Ecto neural progenitor cell (in vitro differentiated cells): ENCODE data around the gene ODAD3.
"Not testable (repeated sequence)": the region's sequence is repeated elsewhere in the genome, so short reads cannot be mapped to it uniquely, and the experiment has no call there.

Source experiments
- DNase-seq: peaks from one replicate; pipeline ENCODE4 v3.0.0-alpha.2; 2018; ENCODE audit warnings: low spot score

The ODAD3 gene

DNA sequence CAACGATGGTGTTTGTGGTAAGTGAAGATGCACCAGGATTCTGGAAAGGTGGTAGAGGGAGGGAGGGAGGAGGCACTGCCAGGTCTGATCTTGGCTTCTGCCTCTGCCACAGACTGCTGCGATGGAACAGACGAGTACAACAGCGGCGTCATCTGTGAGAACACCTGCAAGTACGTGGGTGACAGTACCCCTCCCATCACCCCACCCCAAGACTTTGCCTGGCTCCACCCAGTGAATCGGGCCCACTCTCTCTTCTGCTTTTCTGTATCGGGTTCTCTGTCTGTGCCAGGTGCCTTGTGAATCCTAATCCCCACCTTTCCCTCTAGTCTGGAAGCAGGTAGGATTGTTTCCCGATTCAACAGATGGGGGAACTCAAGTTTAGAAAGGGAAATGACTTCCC lies 3.0 kb upstream of the ODAD3 start:
- no peak for DNase-seq

DNA sequence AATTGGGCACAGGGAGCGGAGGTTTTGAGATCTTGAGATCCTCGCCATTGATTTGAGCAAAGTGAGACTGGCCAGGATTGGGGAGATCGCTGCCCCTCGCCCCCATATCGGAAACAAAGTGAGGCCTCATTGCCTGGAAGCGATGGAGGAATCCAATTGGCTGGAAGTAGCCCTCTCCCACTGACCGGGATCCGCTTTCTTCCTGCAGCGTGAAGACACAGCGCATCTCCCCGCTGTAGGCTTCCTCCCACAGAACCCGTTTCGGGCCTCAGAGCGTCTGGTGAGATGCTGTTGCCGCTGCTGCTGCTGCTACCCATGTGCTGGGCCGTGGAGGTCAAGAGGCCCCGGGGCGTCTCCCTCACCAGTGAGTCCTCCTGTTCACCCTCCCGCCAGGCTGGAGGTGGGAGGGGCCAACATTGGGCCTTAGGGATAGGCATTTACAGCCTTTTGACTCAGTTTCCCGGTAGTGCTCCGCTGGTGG lies 952 bp upstream of the ODAD3 start:
- no peak for DNase-seq

DNA sequence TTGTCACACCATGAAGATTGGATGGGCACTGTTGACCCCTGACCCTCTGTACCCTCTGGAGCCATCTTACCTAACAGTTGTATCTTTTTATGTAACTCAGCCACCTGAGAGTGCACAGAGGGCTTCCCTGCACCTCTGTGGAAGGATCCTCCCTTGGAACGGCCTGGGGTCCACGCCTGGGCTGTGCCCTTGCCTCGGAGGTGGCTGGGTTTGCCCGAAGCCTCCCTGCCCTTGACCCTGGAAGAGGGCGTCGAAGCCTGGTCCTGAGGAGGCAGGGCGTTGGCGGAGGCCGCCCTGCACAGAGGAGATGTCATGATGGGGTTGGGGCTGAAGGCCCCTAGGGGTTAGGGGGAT lies 241 bp downstream of the ODAD3 start:
- no peak for DNase-seq

DNA sequence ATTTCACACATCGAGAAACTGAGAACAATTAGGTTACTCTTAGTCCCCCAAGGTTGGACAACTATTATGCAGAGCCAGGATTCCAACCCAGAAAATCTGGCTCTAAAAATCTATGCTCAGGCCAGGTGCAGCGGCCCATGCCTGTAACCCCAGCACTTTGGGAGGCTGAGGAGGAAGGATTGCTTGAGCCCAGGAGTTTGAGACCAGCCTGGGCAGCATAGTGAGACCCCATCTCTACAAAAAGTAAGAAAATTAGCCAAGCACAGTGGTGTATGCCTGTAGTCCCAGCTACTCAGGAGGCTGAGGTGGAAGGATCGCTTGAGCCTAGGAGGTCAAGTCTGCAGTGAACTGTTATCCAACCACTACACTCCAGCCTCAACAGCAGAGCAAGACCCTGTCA lies 1.4 kb downstream of the ODAD3 start:
- DNase-seq, result not testable (repeated sequence)

DNA sequence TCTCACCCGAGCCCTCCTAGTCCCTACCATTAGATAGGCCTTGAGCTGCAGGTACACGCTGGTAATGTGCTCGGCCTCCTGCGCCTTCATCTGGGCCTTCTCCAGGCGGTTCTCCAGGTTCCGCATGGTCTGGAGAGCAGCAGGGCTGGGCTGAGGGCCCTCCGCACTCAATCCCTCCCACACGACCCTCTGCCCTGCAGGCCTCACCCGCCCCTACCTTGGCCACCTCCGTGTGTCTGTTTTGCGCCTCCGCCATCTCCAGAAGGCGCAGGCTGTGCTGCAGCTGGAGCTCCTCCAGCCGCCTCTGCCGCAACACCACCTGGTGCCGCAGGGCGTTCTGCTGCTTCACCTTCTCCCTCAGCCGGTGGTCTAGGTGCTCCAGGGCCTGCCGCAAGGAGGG lies 8.3 kb downstream of the ODAD3 start:
- no peak for DNase-seq

DNA sequence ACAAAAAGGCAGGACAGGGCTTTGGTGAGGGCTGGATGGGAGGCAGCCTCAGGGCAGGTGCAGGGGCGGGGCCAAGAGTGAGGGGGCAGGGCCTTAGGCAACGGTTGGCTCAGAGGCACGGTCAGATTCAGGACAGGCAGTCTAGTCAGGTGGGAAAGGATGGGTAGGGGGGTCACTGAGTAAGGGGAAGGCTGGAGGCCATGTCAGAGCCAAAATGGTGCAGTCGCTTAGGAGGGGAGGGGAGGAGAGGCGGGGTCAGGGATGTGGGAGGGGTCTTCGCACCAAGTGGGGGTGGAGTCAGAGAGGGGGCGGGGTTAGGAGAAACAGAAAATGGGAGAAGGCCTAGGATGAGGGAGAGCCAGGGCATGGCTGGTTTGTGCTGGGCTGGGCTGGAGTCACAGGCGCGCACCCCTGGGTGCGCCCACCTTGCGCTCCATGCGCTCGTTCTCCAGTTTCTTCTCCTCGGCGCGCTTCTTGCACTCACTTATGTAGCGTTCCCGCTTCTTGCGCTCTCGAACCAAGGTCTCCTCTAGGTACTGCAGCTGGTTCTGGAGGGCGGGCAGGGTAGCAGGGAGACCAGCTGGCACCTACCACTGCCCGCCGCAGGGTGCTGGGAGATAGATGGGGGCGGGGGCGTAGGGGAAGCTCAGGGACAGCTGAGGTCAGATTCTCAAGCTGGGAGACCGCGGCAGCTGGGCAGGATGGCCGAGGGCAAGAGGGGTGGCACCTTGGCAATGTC lies 9.0 kb downstream of the ODAD3 start:
- no peak for DNase-seq

DNA sequence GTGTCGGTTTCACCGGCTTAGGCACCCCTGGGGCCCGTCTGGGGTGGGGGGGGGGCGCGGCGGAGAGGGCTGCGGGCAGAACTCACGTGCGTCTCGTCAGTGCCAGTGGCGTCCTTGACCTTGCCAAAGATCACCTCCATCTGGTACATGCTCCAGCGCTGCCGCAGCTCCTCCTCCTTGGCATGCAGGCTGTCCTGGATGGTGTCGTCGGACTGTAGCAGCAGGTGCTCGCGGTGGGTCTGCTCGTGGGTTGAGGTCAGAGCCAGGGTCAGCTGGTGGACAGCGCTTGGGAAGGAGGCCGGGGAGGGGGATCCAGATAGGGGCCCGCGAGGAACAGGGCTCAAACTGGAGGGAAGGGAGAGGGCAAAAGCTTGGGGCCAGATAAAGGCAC lies 11.1 kb downstream of the ODAD3 start:
- no peak for DNase-seq

DNA sequence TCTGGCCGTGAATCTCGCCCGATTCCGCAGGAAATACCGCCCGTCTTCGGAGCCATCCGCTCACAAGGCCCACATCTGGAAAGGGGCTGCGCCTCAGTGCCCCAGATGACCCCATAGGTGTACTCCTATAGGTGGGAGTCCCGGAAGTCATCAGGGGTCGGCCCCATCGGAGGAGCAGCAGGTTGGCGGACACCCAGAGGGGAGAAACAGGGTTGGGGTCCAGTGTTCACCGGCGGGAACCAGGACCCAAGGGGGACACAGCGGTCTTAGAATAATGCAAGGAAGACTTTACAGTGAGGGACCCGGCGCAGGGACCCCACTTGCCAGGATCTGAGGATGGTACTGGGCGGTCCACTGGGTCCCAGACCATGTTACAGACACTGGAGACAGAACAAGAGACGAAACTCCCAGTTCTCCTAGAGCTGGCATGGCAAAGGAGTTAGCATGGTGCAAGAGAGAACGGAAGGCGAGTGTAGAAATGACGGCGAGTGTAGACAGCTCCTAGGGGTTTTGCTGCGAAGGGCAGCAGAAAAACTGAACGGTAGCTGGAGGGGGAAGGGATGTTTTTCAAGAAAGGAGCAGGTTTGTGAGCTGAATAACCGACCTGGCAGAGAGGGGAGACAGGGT lies 11.6 kb downstream of the ODAD3 start:
- no peak for DNase-seq

DNA sequence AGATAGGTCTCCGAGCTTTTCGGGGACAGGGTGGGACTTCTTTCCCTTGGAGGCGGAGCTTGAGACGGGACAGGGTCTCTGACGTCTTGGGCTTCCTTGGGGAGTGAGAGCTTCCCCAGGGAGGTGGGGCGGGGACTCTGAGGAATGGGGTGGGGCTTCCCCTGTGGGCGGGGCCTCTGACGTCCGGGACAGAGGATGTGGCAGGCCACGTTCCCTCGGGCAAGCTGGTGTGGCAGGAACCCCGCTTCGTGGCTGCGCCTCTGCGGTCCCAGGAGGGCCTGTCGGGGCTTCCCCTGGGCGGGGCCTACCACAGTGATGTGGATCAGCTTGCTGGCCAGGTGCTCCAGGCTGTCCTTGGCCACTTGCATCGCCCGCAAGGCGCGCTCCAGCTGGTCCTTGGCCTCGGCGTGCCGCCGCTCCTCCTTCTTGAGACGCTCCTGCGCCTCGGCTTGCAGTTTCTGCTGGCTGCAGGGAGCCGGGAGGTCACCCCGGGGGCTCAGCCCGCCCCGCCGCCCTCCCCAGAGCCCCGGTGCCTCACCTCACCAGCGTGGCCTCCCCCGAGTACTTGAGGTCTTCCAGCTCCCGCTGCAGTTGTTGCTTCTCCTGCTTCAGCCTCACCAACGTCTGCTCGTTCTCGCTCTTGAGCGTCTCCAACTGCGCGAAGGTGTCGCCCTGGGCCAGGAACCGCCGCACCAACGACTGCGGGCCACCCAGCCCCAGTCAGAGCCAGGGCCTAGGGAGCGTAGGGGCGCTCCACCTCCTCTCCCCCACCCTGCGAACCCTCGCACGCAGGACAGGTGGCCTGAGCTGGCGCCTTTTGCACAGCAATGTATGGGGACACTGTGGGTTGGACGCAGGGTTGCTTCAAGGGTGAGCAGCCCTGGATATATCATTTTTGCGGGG lies 12.5 kb downstream of the ODAD3 start:
- DNase-seq, result peak; percentile 73

DNA sequence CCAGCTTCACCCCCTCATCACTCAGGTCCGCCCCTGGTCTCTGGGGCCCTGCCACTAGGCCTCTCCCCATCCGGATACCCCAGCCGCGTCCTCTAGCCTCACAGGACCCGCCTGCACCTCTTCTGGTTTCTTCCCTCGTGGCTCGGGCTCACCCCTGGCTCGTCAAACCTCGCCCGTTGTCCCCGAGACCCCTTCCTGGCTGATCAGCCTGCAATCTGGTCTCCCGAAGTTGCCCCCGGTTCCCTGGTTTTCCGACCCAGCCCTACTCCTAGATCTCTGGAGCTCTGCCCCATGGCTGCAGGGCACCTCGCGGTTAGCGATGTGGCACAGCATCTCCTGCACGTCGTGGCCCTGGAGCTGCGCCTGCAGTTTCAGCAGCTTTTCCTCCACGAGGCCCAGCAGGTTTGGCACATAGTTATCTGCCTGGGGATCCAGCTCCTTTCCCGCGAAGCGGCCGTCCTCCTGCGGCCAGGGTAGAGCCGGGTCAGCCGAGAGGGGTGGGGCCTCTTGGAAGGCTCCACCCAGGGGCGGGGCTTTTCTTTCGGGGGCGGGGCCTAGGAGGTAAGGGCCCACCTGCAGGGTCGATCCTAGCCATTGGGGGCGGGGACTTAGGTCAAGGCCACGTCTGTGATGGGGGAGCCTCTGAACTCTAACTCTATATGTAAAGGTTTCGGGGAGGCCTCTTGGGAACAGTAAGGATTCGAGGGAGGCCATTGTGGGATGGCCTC lies 13.4 kb downstream of the ODAD3 start:
- peak; percentile 74 for DNase-seq

DNA sequence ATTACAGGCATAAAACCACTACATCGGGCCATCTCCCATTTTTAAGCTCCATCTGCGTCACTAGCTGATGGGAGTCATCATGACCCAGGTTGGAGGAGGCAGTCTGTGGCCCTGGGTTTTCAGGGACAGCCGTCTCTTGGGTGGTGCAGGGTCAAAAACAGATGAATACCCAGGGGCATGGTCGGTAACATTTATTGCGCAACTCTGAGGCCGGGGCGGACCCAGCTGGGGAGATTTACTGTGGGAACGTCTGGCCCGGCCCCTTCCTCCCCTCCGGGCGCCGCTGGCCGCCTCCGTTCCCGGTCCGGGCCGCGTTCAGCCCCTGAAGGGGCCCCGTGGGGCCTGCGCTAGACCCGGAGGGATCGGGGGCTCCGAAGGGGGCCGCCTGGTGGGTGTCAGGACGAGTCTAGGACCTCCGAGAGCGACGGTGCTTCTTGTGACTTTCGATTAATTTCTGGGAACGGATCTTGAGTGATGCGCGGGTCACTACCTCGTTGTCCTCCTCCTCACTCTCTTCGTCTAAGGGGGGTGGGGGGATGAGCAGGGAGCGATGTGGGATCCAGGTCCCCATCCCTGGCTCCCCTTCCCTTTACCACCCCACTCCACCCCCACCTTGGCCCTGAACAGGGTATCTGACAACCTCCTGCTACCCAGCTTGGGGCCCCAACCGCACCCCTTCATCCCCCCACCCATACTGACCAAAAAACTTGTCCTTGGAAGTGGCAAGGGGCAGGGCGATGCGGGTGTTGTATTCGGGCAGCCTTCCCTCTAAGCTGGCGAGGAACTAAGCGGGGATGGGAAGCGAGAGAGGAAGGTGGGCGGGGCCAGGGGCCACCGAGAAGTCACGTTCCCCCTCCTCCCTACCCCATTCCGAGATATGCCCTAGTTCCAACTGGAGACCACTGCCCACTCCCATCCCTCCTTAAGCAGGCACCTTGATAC lies 14.2 kb downstream of the ODAD3 start:
- DNase-seq, result peak; percentile 53

DNA sequence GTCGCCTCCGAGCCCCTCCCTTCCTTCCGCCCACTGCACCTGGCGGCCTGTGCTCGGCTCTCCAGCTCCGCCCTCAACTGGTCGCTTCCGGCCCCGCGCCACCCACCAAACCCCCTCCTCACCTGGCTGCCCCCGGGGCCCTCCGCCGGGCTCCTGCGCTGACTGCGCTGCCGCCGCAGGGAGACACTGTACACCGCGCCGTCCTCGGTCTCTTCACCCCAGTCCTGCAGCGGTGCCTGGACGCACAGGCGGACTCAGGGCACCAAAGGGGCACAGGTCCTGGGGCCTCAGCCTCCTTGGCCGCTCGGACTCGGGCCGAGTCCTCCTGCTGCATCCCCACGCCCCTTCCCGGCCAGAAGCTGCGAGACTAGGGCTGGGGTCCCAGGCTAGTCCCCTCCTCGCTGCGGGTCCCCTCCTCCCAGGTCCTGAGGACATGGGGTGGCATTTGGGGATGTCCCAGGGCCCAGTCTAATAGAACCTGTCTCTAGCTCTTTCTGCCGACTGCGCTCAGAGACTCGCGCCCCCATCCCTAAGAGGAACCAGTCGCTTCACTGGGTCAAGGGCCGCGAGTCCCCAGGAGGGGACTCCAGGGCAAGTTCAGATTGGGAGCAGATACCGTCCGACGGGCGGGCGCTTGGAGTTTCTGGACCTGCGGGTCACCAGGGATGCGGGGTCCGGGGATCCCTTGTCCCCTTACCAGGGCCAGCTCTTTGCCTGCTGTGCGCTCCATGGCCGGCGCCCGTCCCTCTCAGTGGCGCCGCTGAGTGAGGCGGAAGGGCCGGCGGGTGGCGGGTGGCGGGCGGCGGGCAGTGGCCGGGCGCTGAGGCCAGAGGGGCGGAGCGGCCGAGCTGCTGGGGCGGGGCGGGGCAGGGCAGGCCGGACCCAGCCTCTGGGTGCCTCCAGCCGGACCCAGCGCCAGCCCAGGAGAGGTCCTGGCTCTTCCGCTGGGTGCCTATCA lies 16.1 kb downstream of the ODAD3 start, which contains the start of gene RGL3:
TSS of gene RGL3 (minus strand) at position 766 of the 958 bp plus-strand sequence. CDS start at position 730, 36 bp downstream.
- peak; percentile 74 for DNase-seq

DNA sequence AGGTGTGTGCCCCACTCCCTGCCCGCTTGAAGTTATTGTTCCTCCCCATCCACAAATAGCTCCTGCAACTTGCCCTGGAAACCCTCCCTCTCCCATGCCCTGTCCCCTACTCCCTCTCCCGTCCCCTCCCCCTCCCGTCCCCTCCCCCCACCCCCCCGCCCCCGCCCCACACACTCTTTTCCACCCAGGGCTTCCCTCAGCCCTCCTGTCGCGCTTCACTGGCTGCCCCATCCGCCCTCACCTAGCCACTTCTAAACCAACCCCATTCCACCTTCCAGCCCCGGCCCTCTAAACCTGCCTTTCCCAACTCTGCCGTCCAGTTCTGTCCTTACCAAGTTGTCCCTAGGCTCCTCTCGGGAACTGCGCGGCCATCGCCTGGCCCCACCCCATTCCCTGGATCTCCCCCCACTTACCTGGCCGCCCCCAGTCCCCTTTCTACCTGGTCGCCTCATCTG lies 16.8 kb downstream of the ODAD3 start:
- no peak for DNase-seq

DNA sequence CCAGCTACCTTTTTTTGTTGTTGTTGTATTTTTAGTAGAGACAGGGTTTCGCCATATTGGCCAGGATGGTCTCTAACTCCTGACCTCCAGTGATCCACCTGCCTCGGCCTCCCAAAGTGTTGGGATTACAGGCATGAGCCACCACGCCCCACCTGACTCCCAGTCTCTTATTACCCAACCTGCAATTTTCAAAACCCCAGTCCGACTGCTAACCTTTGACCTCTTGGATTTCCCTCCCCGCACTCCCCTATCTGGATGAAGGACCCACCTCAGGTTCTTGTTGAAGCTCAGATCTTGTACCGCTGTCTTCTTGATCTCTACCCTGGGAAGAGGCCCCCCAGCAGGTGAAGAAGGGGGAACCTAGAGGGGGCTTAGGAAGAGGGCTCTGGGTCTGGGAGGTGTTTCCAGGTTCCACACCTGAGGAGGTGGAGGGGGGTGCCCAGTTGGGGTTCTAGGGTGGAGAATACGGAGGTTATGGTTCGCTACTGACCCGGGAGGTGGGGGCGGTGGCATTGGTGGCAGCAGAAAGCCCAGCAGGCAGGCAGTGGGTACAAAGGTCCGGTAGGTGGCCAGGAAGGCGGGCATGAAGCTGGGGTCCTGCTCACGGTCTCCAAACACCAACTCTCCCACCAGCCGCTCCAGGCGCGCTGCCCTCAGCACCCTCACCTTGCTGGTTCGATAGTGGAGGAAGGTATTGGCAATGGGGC lies 18.4 kb downstream of the ODAD3 start:
- no peak for DNase-seq

DNA sequence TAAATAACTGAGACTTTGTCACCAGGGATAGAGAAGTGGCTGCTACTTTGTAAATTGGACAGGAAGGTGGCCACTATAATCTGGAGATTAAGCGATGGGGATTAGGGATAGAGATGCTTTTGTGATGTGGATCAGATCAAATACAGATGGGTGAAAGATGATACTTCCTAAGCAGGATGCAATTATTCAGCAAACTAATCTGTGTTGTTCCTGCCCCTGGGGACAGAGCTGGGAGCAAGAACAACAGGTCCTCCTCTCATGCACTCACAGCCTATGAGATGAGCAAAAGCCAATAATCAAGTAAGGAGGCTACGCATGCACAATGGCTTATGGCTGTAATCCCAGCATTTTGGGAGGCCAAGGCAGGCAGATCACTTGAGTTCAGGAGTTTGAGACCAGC lies 20.4 kb downstream of the ODAD3 start:
- DNase-seq, result no peak

DNA sequence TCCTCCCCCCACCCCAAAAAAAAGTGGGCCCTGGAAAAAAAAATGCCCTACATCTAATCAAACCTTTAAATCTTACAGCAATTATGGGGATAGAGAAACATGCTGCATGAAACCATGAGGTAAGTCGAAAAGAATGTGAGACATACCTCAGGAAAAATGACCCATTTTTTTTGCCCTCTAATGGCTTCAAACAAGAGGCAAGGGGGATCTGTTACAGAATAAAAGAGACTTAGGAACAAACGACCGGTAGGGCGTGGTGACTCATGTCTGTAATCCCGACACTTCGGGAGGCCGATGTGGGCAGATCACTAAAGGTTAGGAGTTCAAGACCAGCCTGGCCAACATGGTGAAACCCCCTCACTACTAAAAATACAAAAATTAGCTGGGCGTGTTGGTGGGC lies 24.2 kb downstream of the ODAD3 start:
- no peak for DNase-seq

DNA sequence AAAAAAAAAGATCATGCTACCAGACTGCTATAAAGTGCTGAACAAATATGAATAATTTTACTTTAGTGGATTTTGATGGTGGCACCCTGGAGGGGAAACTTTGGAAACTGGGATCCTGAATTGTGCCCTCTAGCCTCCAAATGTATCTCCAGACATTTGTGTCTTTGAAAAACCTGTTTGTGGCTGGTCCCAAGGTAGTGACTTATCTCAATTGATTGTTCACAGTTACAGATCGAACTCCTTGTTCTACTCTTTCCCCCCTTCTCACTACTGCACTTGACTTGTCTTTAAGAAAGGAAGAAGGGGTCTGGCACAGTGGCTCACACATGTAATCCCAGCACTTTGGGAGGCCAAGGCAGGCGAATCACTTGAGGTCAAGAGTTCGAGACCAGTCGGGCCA lies 26.3 kb downstream of the ODAD3 start:
- DNase-seq, result no peak

DNA sequence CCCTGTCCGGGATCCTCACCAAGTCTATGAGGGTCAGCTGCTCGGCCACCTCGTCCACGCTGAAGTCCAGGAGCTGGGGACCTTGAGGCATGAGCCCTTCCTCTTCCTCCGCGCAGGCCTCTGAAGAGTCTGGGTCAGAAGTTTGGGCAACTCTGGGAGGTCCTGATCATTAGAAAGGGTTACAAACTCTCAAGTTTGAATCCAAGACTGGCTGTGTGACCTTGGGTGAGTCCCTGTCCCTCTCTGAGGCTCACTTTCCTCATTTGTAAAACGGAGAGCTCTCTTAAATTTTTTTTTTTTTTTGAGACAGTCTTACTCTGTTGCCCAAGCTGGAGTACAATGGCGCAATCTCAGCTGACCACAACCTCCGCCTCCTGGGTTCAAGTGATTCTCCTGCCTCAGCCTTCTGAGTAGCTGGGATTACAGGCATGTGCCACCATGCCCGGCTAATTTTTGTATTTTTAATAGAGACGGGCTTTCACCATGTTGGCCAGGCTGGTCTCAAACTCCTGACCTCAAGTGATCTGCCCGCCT lies 28.2 kb downstream of the ODAD3 start:
- not testable (repeated sequence) for DNase-seq
